Measurements from ENCODE around the gene SPOCK2. TPM values are rescaled to one million over a fixed set of nuclear protein-coding genes. Genes with fewer than 3 reads are reported as not detected.

SPOCK2 gene
- total RNA-seq, 1 experiment from 2014 or later: 0.33 TPM

DNA sequence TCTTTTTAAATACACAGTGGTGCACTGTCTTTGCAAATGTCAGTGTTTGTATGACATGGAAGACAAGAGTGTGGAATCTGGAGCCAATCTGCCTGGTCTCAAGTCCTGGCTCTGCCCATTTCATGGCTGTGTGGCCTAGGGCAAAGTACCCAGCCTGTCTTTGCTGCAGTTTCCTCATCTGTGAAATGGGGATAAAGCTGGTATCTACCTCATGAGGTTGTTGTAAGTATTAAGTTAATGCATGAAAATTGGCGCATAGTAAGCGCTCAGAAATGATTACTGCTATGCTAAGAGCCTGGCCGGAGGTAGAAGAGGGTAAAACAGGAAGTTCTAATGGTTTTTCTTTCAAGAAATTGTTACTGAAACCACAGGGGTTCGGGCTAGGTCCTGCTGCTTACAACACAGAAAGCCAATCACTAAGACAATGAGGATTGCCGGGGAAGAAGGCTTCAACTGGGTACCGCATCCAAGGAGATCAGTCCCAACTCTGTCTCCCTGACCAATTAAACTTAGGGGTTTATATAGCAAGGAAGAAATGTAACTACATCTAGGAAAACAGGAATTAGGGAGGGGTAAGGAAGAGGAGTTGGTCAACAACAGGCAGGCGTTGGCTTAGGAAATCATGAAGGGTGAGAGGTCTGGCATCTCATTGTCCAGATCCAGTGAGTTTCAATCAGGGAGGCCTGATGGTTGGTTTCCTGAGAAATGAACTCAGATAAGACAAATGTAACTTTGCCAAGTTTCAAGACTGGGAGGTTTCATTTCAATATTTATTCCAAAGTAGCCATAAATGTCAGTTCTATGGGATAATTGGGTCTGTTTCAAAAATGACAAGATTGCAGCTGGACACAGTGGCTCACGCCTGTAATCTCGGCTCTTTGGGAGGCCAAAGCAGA, 67.2 kb downstream of the SPOCK2 start:
- Histone ChIP-seq H3K9me3 (ENCODE audit: low read length) (no peaks in the 10 kb centered on the region), H3F3A (ENCODE audit: low read length, unreplicated experiment) (no peaks in the 10 kb centered on the region), H3K4me2 (ENCODE audit: low read length) (no peak overlapping the region), H4K20me1 (ENCODE audit: low read length) (no peaks in the 10 kb centered on the region), H3K27me3 (ENCODE audit: low read length) (no peaks in the 10 kb centered on the region), H3K36me3 (ENCODE audit: low read depth, low read length) (no peaks in the 10 kb centered on the region), H3K9ac (ENCODE audit: low read length) (no peak overlapping the region), H3K79me2 (ENCODE audit: low read length) (no peaks in the 10 kb centered on the region), H3K4me1 (ENCODE audit: insufficient read depth, low read length) (no peaks in the 10 kb centered on the region), H3K27ac (ENCODE audit: low read length) (no peak overlapping the region), H3K4me3 (ENCODE audit: low read length) (no peak overlapping the region), H3K9me2 (replicated peaks; ENCODE audit: low read length) (no peaks in the 10 kb centered on the region), H2AFZ (ENCODE audit: low read length) (no peak overlapping the region)
- intact Hi-C loops (cut with micrococcal nuclease): no loop called here
- no peak for DNase-seq
- no peak for ATAC-seq
- POLR2A ChIA-PET (ENCODE audit: unreplicated experiment): no interaction called here
- no peak for TF ChIP-seq EZH2phosphoT487 (IDR thresholded peaks at IDR 0.05; ENCODE audit: borderline replicate concordance, low read length)
- TF ChIP-seq EZH2 (IDR thresholded peaks at IDR 0.05; ENCODE audit: low read length, unreplicated experiment): no peak
- TF ChIP-seq, protein P1, sequence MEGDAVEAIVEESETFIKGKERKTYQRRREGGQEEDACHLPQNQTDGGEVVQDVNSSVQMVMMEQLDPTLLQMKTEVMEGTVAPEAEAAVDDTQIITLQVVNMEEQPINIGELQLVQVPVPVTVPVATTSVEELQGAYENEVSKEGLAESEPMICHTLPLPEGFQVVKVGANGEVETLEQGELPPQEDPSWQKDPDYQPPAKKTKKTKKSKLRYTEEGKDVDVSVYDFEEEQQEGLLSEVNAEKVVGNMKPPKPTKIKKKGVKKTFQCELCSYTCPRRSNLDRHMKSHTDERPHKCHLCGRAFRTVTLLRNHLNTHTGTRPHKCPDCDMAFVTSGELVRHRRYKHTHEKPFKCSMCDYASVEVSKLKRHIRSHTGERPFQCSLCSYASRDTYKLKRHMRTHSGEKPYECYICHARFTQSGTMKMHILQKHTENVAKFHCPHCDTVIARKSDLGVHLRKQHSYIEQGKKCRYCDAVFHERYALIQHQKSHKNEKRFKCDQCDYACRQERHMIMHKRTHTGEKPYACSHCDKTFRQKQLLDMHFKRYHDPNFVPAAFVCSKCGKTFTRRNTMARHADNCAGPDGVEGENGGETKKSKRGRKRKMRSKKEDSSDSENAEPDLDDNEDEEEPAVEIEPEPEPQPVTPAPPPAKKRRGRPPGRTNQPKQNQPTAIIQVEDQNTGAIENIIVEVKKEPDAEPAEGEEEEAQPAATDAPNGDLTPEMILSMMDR (conservative IDR thresholded peaks at IDR 0.05; ENCODE audit: low read depth, low read length): no peak
- no TSS peak for BruUV-seq (replicated peaks)
- CTCF ChIA-PET: no interaction called here

DNA sequence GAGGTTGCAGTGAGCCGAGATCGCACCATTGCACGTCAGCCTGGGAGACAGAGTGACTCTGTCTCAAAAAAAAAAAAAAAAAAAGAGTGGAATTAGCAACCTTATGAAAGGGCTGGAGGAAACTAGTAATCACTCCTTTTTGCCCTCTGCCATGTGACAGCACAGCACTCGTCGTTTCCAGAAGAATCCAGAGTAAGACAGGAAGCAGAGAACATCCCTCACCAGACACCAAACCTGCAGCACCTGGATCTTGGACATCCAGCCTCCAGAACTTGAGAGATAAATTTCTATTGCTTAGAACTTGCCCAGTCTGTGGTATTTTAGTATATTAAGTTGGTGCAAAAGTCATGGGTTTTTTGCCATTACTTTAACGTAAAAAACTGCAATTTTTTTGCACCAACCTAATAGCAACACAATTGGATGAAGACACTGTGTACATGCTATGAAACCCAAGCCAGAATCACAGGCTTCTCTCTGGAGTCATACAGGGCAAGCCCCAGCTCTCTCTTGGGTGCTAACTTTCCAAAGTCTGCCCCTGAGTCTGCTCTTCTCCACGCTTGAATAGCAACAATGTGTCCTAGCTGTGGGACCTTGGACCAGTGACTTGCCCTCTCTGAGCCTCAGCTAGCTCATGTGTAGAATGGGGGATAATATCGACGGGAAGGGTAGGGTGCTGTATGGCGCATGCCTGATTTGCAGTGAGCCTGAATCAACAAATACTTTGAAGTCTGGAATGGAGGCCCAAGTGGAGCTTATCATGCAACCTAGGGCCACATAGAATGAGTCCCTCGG, 69.1 kb downstream of the SPOCK2 start:
- no peaks in the 10 kb centered on the region for H3K9me2 ChIP-seq (replicated peaks; ENCODE audit: low read length)
- H3K27ac ChIP-seq (ENCODE audit: low read length): no peak overlapping the region
- H3K36me3 ChIP-seq (ENCODE audit: low read depth, low read length): no peaks in the 10 kb centered on the region
- H2AFZ ChIP-seq (ENCODE audit: low read length): no peak overlapping the region
- no TSS peak for BruUV-seq (replicated peaks)
- no peaks in the 10 kb centered on the region for H3K9me3 ChIP-seq (ENCODE audit: low read length)
- no peak overlapping the region for H3K9ac ChIP-seq (ENCODE audit: low read length)
- no peaks in the 10 kb centered on the region for H3K27me3 ChIP-seq (ENCODE audit: low read length)
- TF ChIP-seq EZH2 (IDR thresholded peaks at IDR 0.05; ENCODE audit: low read length, unreplicated experiment): no peak
- no peak for TF ChIP-seq EZH2phosphoT487 (IDR thresholded peaks at IDR 0.05; ENCODE audit: borderline replicate concordance, low read length)
- TF ChIP-seq, protein P1 (conservative IDR thresholded peaks at IDR 0.05; ENCODE audit: low read depth, low read length): no peak
- H3K4me3 ChIP-seq (ENCODE audit: low read length): no peak overlapping the region
- H3K79me2 ChIP-seq (ENCODE audit: low read length): no peaks in the 10 kb centered on the region
- intact Hi-C loops (cut with micrococcal nuclease): no loop called here
- no peaks in the 10 kb centered on the region for H3K4me1 ChIP-seq (ENCODE audit: insufficient read depth, low read length)
- no peaks in the 10 kb centered on the region for H3F3A ChIP-seq (ENCODE audit: low read length, unreplicated experiment)
- ChIA-PET CTCF (no interaction called here), POLR2A (ENCODE audit: unreplicated experiment) (no interaction called here)
- no peak for DNase-seq
- no peak overlapping the region for H3K4me2 ChIP-seq (ENCODE audit: low read length)
- ATAC-seq: no peak
- no peaks in the 10 kb centered on the region for H4K20me1 ChIP-seq (ENCODE audit: low read length)
